CD4-positive, alpha-beta memory T cell (primary cell): Measurements from ENCODE around the gene AGAP9. TPM values are rescaled to one million over a fixed set of nuclear protein-coding genes. Genes with fewer than 3 reads are reported as not detected.

Source experiments
- CTCF ChIA-PET: fragments of 350-600 bp; sonication (Branson Sonifier 250); formaldehyde crosslinking; loops from one replicate; lab custom pipeline; 2021; ENCODE audit warnings: inconsistent platforms; ENCODE audit not compliant: partially characterized antibody; lab: Charles Lee
- POLR2A ChIA-PET: fragments of 350-600 bp; sonication (Branson Sonifier 250); formaldehyde crosslinking; loops from one replicate; lab custom pipeline; 2021; ENCODE audit not compliant: partially characterized antibody; lab: Charles Lee
- DNase-seq, 5 donors: peaks; one replicate each; pipeline versions ENCODE4 v3.0.0 to v3.0.0-alpha.2; 2020 to 2022; ENCODE audit warnings: mixed read lengths in 1 of 5
- H3K27ac ChIP-seq: one replicate; pipeline ENCODE4 v1.7.0; 2013; ENCODE audit warnings: low read depth, low read length
- H3K27me3 ChIP-seq: 2 replicates; pipeline ENCODE4 v1.7.0; 2013; ENCODE audit warnings: mild to moderate bottlenecking, low read length, moderate library complexity; ENCODE audit not compliant: insufficient read depth
- H3K36me3 ChIP-seq: 2 replicates; pipeline ENCODE4 v1.7.0; 2013; ENCODE audit warnings: mild to moderate bottlenecking, low read length, moderate library complexity; ENCODE audit not compliant: insufficient read depth
- H3K4me1 ChIP-seq: 2 replicates; pipeline ENCODE4 v1.7.0; 2013; ENCODE audit warnings: mild to moderate bottlenecking, low read length, moderate library complexity; ENCODE audit not compliant: insufficient read depth
- H3K4me3 ChIP-seq, 2 donors: one replicate each; pipeline ENCODE4 v1.7.0; 2013; ENCODE audit warnings: low read length in 2 of 2, mild to moderate bottlenecking in 1 of 2
- H3K9me3 ChIP-seq, 2 donors: one replicate each; pipeline ENCODE4 v1.7.0; 2013; ENCODE audit warnings: low read length in 2 of 2, control low read depth in 1 of 2; ENCODE audit not compliant: control insufficient read depth in 1 of 2
- H3K27ac Mint-ChIP-seq, 7 donors: one replicate each; pipeline ENCODE4 v1.8.0; 2020 to 2021; ENCODE audit warnings: mixed read lengths in 7 of 7, mild to moderate bottlenecking in 6 of 7, inconsistent platforms in 3 of 7, moderate library complexity in 3 of 7
- H3K27me3 Mint-ChIP-seq, 2 donors: one replicate each; pipeline ENCODE4 v1.8.0; 2020 to 2021; ENCODE audit warnings: mixed read lengths in 2 of 2
- H3K36me3 Mint-ChIP-seq, 2 donors: one replicate each; pipeline ENCODE4 v1.8.0; 2020 to 2021; ENCODE audit warnings: mixed read lengths in 2 of 2, inconsistent platforms in 1 of 2, mild to moderate bottlenecking in 1 of 2
- H3K4me1 Mint-ChIP-seq, 4 donors: one replicate each; pipeline ENCODE4 v1.8.0; 2020 to 2021; ENCODE audit warnings: mixed read lengths in 4 of 4, mild to moderate bottlenecking in 1 of 4
- H3K4me3 Mint-ChIP-seq, 8 donors: one replicate each; pipeline ENCODE4 v1.8.0; 2020 to 2021; ENCODE audit warnings: mixed read lengths in 8 of 8, mild to moderate bottlenecking in 7 of 8, moderate library complexity in 6 of 8, inconsistent platforms in 3 of 8
- H3K9me3 Mint-ChIP-seq, 8 donors: one replicate each; pipeline ENCODE4 v1.8.0; 2020 to 2021; ENCODE audit warnings: mixed read lengths in 8 of 8, mild to moderate bottlenecking in 5 of 8, inconsistent platforms in 3 of 8, moderate library complexity in 1 of 8
- intact Hi-C: fragments of 100-400 bp; cut with micrococcal nuclease; formaldehyde crosslinking; loops from one replicate; pipeline ENCODE4 v1.15.1; 2023
- polyA plus RNA-seq, 2 donors: library from polyadenylated mRNA; unstranded; fragments of 300-500 nt; fragmentation: Illumina TruSeq; gene quantifications; one replicate each; pipeline ENCODE4 v1.2.3, GENCODE V29; 2021
- total RNA-seq, 2 experiments: library from RNA; stranded (reverse); gene quantifications; one replicate each; pipeline ENCODE4 v1.2.3, GENCODE V29; 2021

AGAP9 gene
- total and polyA plus RNA-seq, 4 experiments from 2014 or later = 1.0 to 12.3 (median 11.3) TPM; not detected in 1

GRCh38 chr10:47451998-47452494, 71.4 kb downstream of the AGAP9 start:
- Mint-ChIP-seq H3K9me3 (no peaks in the 10 kb centered on the region), H3K27me3 (peaks cover 4 to 17% of the 10 kb centered on the region in 2 donors), H3K36me3 (no peaks in the 10 kb centered on the region), H3K4me1 (peaks cover 0 to 4% (median 2%) of the 10 kb centered on the region in 4 donors), H3K4me3 (no peak overlapping the region), H3K27ac (no peak overlapping the region)
- CTCF ChIA-PET = no interaction called here
- no peaks in the 10 kb centered on the region for H3K27me3 ChIP-seq
- H3K9me3 ChIP-seq = no peaks in the 10 kb centered on the region
- H3K4me1 ChIP-seq = no peaks in the 10 kb centered on the region
- no peak overlapping the region for H3K27ac ChIP-seq
- intact Hi-C loops = no loop called here
- DNase-seq = no peak
- POLR2A ChIA-PET = no interaction called here
- H3K36me3 ChIP-seq = no peaks in the 10 kb centered on the region
- no peak overlapping the region for H3K4me3 ChIP-seq

Other genes starting within 250 kb of the AGAP9 start
- 1 to 10 TPM in 1 of 2 experiments, under 1 TPM in 1; 0.81 to 1.3 TPM for gene GDF10, start 223.4 kb downstream of the AGAP9 start, total RNA-seq
- gene GDF10, start 223.4 kb downstream of the AGAP9 start, polyA plus RNA-seq = under 1 TPM; 0.19 to 0.75 TPM
- not detected for gene GDF2, start 201.2 kb downstream of the AGAP9 start, total RNA-seq
- gene GDF2, start 201.2 kb downstream of the AGAP9 start, polyA plus RNA-seq = not detected
- gene RBP3, start 175.3 kb downstream of the AGAP9 start, total RNA-seq = not detected
- gene RBP3, start 175.3 kb downstream of the AGAP9 start, polyA plus RNA-seq = not detected
- gene ZNF488, start 139.3 kb downstream of the AGAP9 start, total RNA-seq = not detected
- under 1 TPM in 1 of 2 donors, not detected in 1; 0.20 TPM for gene ZNF488, start 139.3 kb downstream of the AGAP9 start, polyA plus RNA-seq
- not detected for gene ANXA8, start 39.5 kb downstream of the AGAP9 start, total RNA-seq
- not detected for gene ANXA8, start 39.5 kb downstream of the AGAP9 start, polyA plus RNA-seq
- gene FAM25G, start 31.9 kb downstream of the AGAP9 start, total RNA-seq = not detected
- not detected for gene FAM25G, start 31.9 kb downstream of the AGAP9 start, polyA plus RNA-seq
- under 1 TPM in 1 of 2 experiments, not detected in 1; 0.38 TPM for gene SYT15B, start 240.0 kb upstream of the AGAP9 start, total RNA-seq
- not detected for gene SYT15B, start 240.0 kb upstream of the AGAP9 start, polyA plus RNA-seq